SH-SY5Y (cell line): ENCODE data around the gene JAKMIP1.

Experiments
- GATA2 ChIP-seq: IDR thresholded peaks from 2 replicates; pipeline ENCODE4 v1.6.1; 2011; ENCODE audit warnings: mild to moderate bottlenecking, low read depth, low read length
- GATA3 ChIP-seq: IDR thresholded peaks from 2 replicates; pipeline ENCODE4 v1.6.1; 2011; ENCODE audit warnings: low read depth, mild to moderate bottlenecking, low read length, moderate library complexity

DNA sequence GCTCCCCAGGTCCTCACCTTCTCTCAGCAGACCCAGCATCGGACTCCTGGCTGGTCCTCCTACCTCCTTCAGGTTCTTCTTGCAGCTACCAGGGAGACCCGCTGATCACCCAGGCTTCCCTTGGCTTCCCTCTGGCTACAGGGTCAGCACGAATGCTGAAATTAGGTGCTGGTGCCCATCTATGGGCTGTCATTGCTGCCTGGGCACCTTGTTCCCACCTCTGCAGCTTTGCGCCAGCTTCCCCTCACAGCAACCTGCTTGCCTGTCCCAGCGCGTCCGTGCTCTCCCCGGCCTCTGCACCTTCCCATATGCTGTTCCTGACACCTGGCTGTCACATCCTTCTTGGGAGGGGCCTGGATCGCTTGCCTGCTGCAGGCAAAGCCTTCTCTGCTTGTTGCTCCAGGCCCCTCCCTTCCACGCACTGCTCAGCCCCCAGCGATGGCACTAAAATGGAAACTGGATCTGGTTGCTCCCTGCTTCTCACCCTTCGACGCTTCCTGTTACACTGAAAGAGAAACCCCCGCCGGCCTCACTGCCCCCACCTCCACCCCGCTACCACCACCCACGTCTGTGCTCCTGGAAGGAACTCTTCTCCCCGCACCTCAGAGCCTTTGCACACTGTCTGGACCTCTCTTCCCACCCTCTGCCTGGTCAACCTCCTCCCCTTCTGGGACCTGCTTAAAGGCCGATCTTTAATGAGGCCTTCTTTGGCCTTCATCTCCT is 204.3 kb downstream of the JAKMIP1 start:
- TF ChIP-seq GATA2, result no peak
- TF ChIP-seq GATA3, result no peak
